ENCODE data around the gene ILF3. TPM values are rescaled to one million over a fixed set of nuclear protein-coding genes. Genes with fewer than 3 reads are reported as not detected.

The ILF3 gene
- total and polyA plus RNA-seq, 2 experiments from 2014 or later = 573 to 616 TPM

DNA sequence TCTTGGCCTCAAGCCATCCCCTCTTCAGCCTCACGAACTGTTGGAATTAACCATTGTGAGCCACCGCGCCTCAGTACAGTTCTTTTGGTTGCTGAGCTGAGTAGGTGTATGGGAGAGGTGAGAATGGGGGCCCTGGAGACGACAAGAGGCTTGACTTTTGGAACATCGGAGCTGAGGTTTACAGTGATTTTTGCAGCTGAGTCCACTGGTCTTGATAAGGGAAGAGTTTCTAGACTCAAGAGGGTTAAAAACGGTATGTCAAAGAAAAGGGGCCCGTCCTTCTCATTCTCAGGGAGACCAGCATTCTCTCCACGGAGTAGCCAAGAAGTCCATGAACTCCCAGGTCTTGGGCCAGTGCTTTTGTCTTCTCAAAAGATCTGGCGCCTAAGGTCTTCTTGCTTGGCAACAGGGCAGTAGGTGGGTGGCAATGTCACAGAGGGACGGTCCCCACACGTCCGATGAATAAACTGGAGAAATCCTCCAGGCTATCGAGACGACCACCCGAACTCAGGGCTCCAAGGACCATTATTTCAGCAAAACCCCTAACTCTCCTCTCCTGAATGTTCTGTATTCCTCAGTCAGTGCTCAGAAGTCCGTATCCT lies 40.7 kb downstream of the ILF3 start:
- peak overlapping the region; percentile 90 for H3K27ac Mint-ChIP-seq
- Histone ChIP-seq H3K79me2 (replicated peaks; ENCODE audit: insufficient read depth) (peaks cover 3% of the 10 kb centered on the region; the same call in 1 of the 2 replicates), H3K4me2 (peak overlapping the region; percentile 79), H3K27me3 (ENCODE audit: insufficient read depth) (no peaks in the 10 kb centered on the region), H3K9me2 (ENCODE audit: insufficient read depth) (no peaks in the 10 kb centered on the region), H3F3A (replicated peaks; ENCODE audit: low read depth) (peaks cover 50% of the 10 kb centered on the region), H4K20me1 (replicated peaks; ENCODE audit: insufficient read depth) (peaks cover 34% of the 10 kb centered on the region), H3K27ac (ENCODE audit: low read depth) (peak overlapping the region; percentile 89), H3K4me1 (ENCODE audit: insufficient read depth) (peaks cover 5% of the 10 kb centered on the region; the same call in 1 of the 2 replicates), H3K36me3 (ENCODE audit: insufficient read depth) (peaks cover 24% of the 10 kb centered on the region), H2AFZ (no peak overlapping the region), H3K4me3 (peak overlapping the region; percentile 50)
- DNase-seq (ENCODE audit: low spot score) = no peak
- H3K9me3 Mint-ChIP-seq = no peaks in the 10 kb centered on the region; the same call in none of the 3 replicates
- peaks cover 33% of the 10 kb centered on the region for H3K36me3 Mint-ChIP-seq (ENCODE audit: low read depth)
- peak overlapping the region; percentile 63 for H3K4me3 Mint-ChIP-seq
- peaks cover 20% of the 10 kb centered on the region for H3K4me1 Mint-ChIP-seq
- no peak for ATAC-seq
- TF ChIP-seq ZNF114 (CRISPR knock-in tag; IDR thresholded peaks at IDR 0.05) = no peak
- TF ChIP-seq, protein P1, sequence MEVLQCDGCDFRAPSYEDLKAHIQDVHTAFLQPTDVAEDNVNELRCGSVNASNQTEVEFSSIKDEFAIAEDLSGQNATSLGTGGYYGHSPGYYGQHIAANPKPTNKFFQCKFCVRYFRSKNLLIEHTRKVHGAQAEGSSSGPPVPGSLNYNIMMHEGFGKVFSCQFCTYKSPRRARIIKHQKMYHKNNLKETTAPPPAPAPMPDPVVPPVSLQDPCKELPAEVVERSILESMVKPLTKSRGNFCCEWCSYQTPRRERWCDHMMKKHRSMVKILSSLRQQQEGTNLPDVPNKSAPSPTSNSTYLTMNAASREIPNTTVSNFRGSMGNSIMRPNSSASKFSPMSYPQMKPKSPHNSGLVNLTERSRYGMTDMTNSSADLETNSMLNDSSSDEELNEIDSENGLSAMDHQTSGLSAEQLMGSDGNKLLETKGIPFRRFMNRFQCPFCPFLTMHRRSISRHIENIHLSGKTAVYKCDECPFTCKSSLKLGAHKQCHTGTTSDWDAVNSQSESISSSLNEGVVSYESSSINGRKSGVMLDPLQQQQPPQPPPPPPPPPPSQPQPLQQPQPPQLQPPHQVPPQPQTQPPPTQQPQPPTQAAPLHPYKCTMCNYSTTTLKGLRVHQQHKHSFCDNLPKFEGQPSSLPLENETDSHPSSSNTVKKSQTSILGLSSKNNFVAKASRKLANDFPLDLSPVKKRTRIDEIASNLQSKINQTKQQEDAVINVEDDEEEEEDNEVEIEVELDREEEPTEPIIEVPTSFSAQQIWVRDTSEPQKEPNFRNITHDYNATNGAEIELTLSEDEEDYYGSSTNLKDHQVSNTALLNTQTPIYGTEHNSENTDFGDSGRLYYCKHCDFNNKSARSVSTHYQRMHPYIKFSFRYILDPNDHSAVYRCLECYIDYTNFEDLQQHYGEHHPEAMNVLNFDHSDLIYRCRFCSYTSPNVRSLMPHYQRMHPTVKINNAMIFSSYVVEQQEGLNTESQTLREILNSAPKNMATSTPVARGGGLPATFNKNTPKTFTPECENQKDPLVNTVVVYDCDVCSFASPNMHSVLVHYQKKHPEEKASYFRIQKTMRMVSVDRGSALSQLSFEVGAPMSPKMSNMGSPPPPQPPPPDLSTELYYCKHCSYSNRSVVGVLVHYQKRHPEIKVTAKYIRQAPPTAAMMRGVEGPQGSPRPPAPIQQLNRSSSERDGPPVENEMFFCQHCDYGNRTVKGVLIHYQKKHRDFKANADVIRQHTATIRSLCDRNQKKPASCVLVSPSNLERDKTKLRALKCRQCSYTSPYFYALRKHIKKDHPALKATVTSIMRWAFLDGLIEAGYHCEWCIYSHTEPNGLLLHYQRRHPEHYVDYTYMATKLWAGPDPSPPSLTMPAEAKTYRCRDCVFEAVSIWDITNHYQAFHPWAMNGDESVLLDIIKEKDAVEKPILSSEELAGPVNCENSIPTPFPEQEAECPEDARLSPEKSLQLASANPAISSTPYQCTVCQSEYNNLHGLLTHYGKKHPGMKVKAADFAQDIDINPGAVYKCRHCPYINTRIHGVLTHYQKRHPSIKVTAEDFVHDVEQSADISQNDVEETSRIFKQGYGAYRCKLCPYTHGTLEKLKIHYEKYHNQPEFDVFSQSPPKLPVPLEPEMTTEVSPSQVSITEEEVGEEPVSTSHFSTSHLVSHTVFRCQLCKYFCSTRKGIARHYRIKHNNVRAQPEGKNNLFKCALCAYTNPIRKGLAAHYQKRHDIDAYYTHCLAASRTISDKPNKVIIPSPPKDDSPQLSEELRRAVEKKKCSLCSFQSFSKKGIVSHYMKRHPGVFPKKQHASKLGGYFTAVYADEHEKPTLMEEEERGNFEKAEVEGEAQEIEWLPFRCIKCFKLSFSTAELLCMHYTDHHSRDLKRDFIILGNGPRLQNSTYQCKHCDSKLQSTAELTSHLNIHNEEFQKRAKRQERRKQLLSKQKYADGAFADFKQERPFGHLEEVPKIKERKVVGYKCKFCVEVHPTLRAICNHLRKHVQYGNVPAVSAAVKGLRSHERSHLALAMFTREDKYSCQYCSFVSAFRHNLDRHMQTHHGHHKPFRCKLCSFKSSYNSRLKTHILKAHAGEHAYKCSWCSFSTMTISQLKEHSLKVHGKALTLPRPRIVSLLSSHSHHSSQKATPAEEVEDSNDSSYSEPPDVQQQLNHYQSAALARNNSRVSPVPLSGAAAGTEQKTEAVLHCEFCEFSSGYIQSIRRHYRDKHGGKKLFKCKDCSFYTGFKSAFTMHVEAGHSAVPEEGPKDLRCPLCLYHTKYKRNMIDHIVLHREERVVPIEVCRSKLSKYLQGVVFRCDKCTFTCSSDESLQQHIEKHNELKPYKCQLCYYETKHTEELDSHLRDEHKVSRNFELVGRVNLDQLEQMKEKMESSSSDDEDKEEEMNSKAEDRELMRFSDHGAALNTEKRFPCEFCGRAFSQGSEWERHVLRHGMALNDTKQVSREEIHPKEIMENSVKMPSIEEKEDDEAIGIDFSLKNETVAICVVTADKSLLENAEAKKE (CRISPR knock-in tag; IDR thresholded peaks at IDR 0.05) = no peak
- TF ChIP-seq, protein P2, sequence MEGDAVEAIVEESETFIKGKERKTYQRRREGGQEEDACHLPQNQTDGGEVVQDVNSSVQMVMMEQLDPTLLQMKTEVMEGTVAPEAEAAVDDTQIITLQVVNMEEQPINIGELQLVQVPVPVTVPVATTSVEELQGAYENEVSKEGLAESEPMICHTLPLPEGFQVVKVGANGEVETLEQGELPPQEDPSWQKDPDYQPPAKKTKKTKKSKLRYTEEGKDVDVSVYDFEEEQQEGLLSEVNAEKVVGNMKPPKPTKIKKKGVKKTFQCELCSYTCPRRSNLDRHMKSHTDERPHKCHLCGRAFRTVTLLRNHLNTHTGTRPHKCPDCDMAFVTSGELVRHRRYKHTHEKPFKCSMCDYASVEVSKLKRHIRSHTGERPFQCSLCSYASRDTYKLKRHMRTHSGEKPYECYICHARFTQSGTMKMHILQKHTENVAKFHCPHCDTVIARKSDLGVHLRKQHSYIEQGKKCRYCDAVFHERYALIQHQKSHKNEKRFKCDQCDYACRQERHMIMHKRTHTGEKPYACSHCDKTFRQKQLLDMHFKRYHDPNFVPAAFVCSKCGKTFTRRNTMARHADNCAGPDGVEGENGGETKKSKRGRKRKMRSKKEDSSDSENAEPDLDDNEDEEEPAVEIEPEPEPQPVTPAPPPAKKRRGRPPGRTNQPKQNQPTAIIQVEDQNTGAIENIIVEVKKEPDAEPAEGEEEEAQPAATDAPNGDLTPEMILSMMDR (conservative IDR thresholded peaks at IDR 0.05; ENCODE audit: low read depth in 2 of 2) = no peak
- H3K27me3 Mint-ChIP-seq (ENCODE audit: insufficient read depth, low read depth, poor library complexity) = peaks cover 32% of the 10 kb centered on the region
